GDM1 (cell line): Measurements from ENCODE around the gene SLC7A10.
"Not testable (repeated sequence)": the region's sequence is repeated elsewhere in the genome, so short reads cannot be mapped to it uniquely, and the experiment has no call there.

Experiments used
- DNase-seq: peaks from one replicate; lab custom pipeline; 2025; lab: John Stamatoyannopoulos, UW

The SLC7A10 gene

DNA sequence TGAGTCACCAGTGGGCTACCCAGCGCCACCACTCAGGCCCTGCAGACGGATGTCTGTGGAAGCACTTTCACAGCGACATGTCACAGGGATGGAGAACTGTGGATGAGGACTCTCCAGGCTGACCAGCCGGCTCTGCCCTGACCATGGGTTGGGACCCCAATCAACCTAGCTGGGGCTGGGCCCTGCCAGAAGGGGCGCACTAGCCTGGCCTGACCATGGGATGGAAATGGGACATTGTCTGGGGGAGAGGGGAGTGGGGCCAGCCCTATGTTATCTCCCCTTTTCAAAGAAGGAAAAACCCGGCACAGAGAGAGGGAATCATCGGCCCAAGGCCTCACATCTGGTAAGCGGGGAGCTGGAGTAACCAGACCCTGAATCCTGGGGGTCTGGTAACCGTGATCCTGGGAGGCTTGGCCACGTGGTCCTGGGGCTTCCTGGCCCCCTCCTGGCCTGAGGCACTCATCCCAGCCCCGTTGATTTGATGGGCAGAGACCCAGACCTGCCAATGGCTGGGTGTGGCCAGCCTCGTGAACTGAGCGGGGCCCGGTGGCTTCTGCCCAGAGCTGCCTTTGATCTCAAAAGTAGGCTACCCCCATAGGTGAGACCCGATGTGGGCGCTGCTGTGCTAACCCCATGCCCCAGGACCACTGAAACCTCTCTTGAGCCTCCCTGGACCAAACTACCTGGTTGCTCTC lies 11.2 kb upstream of the SLC7A10 start:
- DNase-seq = no peak

DNA sequence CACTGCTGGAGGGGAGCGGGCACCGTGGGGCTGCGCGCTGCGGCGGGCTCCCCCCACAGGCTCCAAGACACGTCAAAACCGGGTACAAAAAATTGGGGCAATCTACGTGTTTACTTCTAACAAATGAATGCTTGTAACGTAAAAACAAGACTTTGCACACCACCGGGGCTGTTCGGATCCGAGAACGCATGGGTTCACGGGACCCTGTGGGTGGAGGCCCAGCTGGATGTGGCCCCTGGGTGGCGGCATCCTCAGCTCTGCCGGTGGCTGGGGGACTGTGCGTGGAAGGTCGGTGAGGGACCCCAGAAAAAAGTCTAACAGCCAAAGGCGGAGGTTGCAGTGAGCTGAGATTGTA lies 10.3 kb upstream of the SLC7A10 start:
- DNase-seq = no peak

DNA sequence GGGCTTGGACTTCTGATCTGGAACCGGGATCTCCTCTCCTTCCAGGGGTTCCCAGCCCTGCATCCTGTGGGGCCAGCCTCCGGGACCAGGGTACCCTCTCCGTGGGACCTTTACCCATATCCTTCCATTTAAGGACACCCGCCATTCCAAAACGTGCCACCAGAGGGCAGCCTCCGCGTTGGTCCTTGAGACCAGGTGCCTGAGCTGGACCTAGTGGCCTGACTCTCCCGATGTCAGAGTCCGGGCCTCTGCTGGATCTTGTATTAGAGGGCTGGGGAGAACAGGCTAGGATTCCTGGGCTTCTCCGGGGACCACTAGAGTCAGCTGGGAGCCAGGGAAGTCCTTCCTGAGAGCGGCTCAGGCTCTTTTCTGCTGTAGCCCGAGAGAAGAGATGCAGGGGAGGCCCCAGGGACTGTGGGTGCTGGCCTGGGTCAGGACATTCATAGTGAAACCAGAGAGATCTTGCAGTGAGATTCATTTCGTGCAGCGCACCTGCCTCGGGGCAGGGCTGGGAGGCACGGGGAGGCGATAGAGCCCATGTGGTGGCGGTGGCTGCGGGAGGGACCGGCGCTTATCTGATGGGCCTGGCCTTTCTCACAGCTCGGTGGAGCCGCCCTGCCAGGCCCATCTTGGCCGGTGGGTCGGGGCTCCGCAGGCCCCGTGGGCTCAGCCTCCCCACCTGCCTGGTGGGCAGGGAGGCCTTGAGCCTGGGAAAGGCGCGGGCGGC lies 9.8 kb upstream of the SLC7A10 start:
- DNase-seq = peak; percentile 15

DNA sequence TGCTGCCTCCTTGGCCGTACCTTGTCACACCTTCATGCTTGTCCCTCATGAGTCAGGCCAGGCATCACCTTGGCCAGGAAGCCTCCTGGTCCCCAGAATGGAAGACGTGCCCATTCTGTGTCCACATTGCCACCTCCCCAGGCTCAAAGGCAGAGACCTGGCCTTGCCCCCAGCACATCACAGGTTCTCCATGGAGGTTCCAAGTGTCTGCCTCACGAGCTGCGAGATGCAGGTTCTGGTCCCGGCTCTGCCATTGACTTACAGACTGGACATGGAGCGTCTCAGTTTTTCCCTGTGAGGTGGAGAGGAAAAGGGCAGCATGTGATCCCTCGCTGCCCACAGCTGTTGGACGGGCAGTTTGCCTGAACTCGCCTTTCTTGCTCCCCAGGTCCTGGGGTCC lies 9.1 kb upstream of the SLC7A10 start:
- DNase-seq = no peak

DNA sequence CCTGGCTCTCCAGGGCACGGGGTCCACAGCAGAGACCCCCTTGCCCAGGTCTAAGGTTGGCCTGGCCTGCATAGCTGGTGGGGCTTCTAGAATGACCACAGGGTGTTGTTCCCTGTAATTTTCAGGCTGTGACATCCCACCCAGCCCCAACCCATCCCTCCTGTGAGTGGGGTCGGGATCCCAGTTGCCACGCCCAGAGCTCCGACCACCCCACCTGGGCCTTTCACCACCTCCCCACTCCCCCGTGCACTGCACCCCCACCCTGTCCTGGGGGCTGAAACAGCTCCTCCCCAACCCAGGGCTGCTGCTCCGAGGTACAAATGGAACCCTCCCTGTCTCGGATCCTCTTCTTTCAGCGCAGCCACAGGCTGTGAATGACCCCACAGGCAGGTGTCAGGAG lies 8.4 kb upstream of the SLC7A10 start:
- DNase-seq = no peak

DNA sequence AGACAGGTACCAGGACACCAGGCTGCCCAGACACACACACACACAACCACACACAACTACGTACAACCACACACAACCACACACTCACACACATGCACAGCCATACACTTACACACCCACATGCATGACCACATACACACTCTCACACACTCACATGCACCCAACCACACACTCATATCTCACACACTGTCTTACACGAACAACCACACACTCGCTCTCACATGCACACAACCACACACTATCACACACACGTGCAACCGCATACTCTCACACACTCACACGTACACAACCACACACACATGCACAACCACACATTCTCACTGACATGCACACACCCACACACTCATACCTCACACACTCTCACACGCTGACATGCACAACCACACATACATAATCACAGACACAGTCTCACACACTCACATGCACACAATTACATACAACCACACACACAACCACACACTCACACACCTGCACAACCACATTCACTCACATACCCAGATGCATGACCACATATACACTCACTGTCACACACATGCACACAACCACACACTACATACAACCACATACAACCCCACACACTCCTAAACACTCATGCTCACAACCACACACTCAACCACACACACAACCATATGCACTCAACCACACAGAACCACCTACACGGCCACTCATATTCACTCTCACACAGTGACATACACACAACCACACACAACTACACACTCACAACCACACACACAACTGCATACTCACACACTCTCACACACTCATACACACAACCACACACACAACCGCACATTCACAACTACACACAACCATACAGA lies 7.6 kb upstream of the SLC7A10 start:
- DNase-seq = no peak

DNA sequence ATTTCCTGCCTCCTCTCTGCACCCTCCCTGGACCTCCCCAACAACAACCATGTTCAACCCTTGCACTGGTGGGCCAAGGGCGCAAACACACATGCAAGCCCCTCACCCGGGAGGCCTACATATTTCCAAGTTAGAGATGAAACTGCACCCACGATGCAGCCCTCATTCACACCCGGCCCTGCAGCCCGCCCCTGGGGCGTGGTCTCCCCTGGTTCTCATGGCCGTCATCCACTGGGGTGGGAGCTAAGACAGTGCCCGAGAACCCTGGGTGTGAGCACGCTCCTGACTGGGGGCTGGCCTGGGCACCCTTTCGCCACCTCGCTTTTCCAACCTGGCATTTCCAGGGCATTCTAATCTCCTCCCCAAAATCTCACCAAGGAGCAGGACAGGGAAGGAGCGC lies 7.0 kb upstream of the SLC7A10 start:
- no peak for DNase-seq

DNA sequence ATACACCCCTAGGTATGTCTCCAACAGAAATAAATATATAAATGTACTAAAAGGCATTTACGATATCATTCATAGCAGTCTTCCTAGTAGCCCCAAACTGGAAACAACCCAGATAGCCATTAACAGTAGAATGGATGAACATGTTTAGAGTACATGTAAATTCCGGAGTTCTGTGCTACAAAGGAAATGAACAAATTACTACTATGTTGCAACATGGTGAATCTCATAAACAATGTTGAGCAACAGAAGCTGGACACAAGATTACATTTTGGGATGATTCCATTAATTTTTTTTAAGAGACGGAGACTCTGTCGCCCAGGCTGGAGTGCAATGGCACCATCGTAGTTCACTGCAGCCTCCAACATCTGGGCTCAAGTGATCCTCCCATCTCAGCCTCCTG lies 5.9 kb upstream of the SLC7A10 start:
- DNase-seq = no peak

DNA sequence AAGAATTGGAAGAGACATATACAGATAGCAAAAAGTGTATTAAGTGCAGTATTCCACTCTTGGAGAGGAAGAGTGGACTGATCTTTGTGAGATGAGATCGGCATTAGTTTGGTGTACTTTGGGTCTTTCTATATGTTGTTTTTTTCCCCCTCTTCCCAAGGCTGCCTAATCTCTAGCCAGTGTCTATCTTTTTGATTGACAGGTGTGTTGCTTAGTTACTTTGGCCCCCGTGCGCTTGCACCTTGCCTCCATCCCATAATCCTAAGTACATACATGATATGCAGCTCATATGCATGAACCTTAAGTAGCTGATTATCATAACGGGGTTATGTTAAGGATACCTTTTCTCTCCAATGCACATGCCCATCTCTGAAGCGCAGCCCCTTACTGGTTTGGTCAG lies 4.3 kb upstream of the SLC7A10 start:
- no peak for DNase-seq

DNA sequence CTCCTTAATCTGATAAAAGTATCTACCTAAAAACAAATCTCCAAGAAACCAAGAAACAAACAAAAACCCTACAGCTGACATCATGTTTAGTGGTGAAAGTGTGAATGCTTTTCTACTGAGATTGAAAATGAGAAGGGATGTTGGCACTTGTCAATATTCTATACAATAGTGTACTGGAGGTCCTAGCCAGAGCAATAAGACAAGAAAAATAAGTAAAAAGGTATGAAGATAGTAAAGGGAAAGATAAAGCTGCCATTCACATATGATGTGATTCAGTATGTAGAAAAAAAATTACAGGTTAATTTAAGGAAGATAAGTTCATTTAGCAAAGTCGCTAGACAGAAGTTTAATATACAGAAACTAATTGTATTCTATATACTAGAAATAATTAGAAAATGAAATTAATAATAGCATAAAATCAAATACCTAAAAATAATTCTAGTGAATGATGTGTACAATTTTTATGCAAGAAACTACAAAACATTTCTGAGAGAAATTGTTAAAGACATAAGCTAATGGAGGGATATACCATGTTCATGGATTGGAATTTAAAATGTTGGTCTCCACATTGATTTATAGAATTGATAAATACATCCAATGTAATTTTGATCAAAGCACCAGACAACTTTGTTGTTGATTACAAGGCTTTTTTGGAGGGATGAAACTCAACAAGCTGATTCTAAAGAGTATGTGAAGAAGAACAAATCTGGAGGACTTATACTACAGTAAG lies 2.4 kb upstream of the SLC7A10 start:
- DNase-seq = no peak

DNA sequence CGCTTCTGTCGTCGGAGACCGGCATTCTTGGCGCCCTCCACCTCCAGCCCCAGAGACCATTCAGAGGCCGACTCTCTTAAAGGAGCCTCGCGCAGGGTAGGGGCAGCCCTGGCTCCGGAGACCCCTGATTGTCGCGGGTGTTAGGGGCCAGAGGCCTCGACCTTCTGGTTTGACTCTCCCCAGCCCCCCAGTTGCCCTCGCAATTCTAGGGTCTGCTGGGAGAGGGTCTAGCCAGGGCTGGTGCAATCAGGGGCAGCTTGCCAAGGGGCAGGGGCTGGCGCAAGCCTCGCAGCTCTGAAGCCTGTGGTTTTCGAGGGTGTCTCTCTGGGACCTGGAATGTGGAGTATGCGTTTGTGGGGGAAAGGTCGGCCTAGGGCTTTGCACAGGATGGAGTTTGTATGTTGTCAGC lies 1.6 kb upstream of the SLC7A10 start:
- no peak for DNase-seq

DNA sequence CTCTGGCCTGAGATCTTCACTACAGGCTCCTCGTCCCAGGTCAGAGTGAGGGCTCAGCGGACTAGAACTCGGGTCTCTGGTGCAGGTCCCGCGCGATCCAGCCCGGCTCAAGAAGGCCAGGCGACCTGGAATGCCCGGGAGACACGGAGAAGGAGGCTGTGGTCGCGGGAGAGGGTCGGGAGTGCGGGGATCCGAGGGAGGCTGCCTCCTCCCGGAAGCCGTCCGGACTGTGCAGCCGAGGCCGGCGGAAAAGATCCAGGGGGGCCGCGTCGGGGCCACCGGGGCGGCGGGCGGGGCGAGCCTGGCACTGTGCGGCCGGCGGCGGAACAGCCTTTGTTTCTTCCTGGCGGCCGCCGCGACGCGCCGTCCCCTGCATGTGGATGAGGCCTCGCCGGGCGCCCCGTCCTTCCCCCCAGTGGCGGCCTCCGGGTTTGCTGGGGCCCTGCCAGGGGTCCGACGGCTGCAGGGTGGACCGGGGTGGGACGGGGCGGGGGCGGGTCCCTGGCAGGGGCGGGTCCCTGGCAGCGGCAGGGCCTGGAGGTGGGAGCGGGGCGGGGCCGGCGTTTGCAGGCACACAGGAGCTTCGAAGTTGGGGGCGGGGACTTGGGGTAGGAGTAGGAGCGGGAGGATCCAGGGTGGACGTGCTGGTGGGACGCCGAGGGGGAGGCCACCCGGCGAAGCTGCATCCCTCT lies 1.0 kb upstream of the SLC7A10 start:
- DNase-seq = no peak

DNA sequence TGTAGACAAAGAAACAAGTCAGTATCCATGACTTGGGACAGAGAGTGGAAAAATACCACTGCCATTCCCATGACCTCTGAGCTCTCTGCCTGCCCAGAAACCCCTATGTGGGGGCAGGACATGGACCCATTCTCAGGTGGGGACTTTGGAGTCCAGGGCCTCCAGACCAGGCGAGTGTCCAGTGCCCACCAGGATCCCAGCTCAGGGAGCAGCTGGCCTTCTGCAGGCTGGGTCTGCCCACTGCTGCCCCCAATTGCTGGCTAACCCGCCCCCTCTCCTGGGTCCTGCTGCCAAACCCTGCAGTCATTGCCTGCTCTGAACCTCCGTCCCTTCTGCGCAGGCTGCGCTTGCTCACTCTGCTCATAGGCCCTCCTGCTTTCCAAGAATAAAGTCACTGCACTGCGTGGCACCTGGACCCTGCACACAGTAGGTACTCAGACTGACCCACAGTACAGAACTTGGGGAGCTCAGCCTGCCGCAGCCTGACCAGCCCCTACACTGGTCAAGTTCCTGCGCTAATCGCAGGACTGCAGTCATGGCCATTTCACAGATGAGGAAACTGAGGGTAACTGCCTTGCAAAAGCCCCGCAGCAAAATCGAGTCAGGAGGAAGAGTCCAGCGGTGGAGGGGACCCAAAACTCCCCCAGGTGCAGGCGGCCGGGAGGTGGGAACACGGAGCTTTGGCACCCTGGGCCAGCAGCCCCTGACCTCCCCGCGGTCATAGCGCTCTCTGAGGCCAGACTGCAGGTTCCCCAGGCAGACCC lies 774 bp downstream of the SLC7A10 start:
- DNase-seq = no peak

DNA sequence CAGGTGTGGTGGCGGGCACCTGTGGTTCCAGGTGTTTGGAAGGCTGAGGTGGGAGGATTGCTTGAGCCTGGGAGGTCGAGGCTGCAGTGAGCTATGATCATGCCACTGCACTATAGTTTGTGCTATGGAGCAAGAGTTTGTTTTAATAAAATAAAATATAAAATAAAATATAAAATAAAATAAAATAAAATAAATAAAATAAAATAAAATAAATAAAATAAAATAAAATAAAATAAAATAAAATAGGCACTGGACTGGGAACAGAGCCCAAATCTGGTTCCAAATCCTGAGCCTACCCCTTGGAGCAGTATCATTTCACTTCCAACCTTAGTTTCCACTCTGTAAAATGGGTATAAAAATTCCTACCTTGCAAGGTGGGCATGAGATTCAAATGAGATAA lies 3.4 kb downstream of the SLC7A10 start:
- not testable (repeated sequence) for DNase-seq

DNA sequence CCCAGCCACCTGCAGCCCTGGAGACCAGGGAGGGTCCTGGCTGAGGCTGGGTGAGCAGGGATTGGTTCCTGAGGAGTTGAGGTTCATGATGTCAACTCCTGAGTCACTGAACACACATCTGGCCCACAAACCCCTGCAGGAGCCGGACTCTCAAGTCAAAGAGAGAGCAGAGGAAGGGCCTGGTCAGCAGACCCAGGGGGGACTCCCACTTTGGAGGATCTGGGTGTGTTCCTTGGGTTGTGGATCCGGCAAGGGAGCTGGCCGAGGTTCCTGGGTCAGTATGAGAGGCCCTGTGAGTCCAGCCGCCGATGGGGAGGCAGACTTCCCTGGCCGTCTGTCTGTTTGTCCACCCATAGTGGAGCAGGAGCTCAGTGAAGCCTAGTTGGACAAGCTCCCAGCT lies 4.0 kb downstream of the SLC7A10 start:
- no peak for DNase-seq

DNA sequence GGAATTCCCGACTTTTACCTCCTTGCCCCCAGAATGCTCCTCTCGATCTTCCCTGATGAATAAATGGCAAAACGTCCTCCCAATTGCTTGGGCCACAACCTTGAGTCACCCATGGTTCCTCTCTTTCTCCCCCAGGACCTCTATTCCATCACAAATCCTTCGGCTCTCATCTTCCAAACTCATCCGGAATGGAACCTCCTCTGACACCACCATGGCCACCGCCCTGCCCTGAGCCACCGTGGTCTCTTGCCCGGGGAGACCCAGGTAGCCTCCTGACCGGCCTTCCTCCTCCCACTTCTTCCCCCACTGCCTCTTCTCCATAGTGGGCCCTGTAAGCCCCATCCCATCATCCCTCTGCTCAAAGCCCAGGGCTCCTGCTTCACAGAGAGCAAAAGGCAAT lies 4.9 kb downstream of the SLC7A10 start:
- DNase-seq = no peak

DNA sequence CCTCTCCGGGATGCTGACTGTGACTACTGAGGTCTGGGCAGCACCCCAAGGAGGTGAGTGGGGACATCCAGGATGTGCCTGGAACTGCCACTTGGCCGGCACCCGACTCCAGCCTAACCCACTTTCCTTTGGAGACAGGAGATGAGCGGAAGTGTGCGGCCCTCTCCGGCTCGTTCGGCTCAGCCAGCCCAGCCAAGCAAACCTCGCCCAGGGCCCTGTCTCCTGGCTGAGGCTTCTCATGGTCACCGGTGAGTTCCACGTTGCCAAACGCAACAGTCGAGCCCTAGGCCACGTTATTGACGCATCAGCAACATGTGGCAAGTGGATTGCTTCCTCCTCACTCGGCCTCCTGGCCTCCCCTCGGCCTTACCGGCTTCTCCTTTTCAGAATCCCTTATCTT lies 5.5 kb downstream of the SLC7A10 start:
- no peak for DNase-seq

DNA sequence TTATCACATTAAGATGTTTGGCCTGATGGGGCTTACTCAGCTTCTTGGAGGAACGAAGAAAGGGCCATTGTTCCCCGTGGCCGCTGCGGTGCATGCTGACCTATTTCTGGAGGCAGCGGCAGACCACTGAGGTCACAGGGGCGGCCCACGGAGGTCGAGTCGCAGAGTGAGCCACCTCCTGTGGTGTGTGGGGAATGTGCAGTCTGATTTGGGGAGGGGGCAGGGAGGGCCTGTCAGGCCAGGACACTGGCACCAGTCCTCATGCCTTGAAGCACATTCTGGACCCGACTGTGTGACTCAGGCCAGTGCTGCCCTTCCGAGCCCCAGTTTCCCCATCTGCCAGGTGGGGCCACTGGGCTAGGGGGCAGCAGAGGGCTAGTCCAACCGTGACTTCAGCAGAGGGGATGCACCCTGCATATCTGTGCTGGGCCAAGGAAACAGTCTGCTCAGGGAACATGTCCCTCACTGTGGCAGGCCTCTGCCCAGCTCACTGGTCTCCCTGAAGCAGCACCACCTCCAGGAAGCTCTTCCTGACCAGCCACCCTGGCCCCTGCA lies 6.3 kb downstream of the SLC7A10 start:
- no peak for DNase-seq

DNA sequence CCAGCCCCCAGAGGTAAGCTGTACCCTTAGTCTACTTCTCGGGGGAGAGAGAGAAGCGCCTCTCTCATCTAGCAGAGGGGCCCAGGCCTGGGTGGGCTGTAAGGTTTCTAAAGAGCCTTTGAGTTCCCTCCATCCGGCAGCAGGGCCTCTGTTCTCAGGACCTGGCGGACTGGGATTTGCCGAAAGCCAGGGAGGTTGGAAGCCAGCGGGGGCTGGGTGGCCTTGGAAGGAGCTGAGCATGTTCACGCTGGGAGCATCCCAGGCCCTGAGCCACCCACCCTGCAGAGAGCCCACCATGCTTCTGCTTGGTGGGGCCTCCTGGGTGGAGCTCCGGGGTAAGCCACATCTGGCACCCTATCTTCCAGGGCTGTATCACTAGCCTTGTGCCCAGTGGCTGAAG lies 7.8 kb downstream of the SLC7A10 start:
- DNase-seq = no peak

DNA sequence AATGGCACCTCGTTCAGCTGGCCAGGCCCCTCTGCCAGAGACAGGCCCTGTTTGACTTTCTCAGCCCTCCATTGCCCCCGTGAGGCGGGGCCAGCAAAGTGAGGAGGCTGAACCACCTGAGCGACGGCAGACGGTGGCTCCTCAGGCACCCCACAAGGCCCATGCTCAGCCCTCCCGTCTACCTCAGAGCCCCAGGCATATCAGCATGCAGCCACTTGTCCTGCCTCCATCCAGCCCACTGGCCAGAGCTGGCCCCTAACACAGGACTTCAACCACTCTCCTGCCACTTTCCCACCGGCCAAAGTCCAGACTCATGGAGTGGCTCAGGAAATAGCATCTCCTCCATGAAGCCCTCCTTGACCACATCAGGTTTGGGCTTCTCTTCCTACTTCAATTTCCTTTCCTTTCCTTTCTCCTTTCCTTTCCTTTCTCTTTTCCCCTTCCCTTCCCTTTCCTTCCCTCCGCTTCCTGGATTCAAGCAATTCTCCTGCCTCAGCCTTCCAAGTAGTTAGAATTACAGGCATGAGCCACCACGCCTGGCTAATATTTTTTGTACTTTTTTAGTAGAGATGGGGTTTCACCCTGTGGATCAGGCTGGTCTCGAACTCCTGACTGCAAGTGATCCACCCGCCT lies 9.3 kb downstream of the SLC7A10 start:
- no peak for DNase-seq
